LoVo (cell line): ENCODE results near the gene B4GALNT4.
"Not testable (repeated sequence)": the region's sequence is repeated elsewhere in the genome, so short reads cannot be mapped to it uniquely, and the experiment has no call there.

Experiments used
- DNase-seq: peaks from one replicate; pipeline ENCODE4 v3.0.0-alpha.2; 2016; ENCODE audit warnings: low spot score

Gene B4GALNT4

GRCh38 chr11:406796-407650, 37.7 kb downstream of the B4GALNT4 start:
- DNase-seq: peak; percentile 75

GRCh38 chr11:407651-408123, 38.4 kb downstream of the B4GALNT4 start:
- DNase-seq: no peak

- no peak for DNase-seq
Measured at GRCh38 chr11:408154-409007, 39.1 kb downstream of the B4GALNT4 start.

- DNase-seq: no peak
Measured at GRCh38 chr11:409008-409599, 39.8 kb downstream of the B4GALNT4 start.

GRCh38 chr11:409600-410483, 40.5 kb downstream of the B4GALNT4 start:
- no peak for DNase-seq

- not testable (repeated sequence) for DNase-seq
Measured at GRCh38 chr11:410711-411110, 41.4 kb downstream of the B4GALNT4 start.

- DNase-seq: not testable (repeated sequence)
Measured at GRCh38 chr11:411520-411919, 42.2 kb downstream of the B4GALNT4 start.

GRCh38 chr11:412641-413119, 43.4 kb downstream of the B4GALNT4 start:
- DNase-seq: no peak

GRCh38 chr11:413120-414081, 44.1 kb downstream of the B4GALNT4 start:
- no peak for DNase-seq

GRCh38 chr11:414318-414857, 45.1 kb downstream of the B4GALNT4 start:
- no peak for DNase-seq

GRCh38 chr11:415640-416041, 46.3 kb downstream of the B4GALNT4 start:
- no peak for DNase-seq

- DNase-seq: no peak
Measured at GRCh38 chr11:416051-416756, 46.9 kb downstream of the B4GALNT4 start.

GRCh38 chr11:416757-417621, 47.7 kb downstream of the B4GALNT4 start:
- peak; percentile 69 for DNase-seq

GRCh38 chr11:417652-418342, 48.5 kb downstream of the B4GALNT4 start:
- DNase-seq: no peak

- no peak for DNase-seq
Measured at GRCh38 chr11:418343-419247, 49.3 kb downstream of the B4GALNT4 start.

- DNase-seq: no peak
Measured at GRCh38 chr11:419248-420005, 50.1 kb downstream of the B4GALNT4 start.
